Measurements from ENCODE around the gene GPR35.

The GPR35 gene

DNA sequence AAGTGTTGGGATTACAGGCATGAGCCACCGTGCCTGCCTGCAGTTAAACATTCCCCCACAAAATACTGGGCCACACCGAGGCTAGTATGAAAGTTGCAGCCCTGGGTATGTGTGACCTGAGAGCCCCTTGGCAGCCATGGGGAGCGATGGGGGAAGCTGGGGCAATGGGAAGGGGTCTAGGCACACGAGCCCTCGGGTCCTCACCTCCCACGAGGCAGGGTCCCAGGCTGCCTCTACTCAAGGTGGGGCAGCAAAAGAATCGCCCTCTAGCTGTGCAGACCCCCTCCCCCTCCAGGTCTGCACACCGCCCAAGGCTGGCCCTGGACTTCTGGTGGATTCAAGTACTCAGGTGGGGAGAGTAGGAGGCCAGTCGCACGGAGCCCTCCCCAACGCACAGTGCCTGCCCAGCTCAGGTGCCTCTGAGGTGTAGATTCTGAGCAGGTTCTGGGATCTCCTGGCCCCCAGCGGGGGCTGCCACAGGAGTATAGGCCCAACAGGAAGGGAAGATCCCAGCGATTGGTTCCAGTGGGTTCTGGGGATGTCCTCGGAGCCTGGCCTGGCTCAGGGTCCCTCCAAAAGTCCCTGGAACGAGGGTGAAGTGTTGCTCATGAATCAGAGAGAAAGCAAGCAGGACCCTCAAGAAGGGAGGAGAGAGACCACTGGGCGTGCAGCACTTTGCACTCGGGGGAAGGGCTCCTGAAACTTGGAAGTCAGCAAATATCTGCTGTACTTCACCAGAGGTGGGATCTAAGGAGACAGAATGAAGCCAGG lies 2.6 kb downstream of the GPR35 start:
- Histone ChIP-seq H3K4me3 (ENCODE audit: extremely low read depth, insufficient read depth, low read length, poor library complexity, severe bottlenecking) (no peak overlapping the region), H3K27ac (ENCODE audit: low read depth, low read length, severe bottlenecking) (no peak overlapping the region), H3K36me3 (ENCODE audit: control insufficient read depth, insufficient read depth, low read length) (no peaks in the 10 kb centered on the region), H3K9me3 (ENCODE audit: control insufficient read depth, low read length) (peaks cover 11% of the 10 kb centered on the region), H3K4me1 (ENCODE audit: control insufficient read depth, insufficient read depth, low read length, poor library complexity, severe bottlenecking) (peaks cover 2% of the 10 kb centered on the region)
- 89 to 93% methylated on average over 11 to 13 of the region's 17 CpGs for WGBS, 2 experiments (ENCODE audit: insufficient coverage in 2 of 2)

DNA sequence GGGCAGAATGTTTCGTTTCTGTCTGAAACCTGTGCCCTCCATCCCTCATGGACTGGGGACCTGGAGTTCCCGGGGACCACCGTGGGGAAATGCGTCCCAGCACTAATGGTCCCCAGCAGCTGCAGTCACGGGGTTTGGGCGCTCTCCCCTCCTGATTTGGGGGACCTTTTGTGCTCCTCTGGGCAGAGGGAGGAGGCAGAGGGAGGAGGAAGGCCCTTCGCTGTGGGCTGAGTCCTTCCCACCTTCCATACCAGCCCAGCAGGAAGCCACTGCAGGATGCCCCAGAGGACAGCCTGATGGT lies 3.2 kb downstream of the GPR35 start:
- WGBS, 2 experiments (ENCODE audit: insufficient coverage in 2 of 2) = 90 to 95% methylated on average over 2 to 6 of the region's 7 CpGs

DNA sequence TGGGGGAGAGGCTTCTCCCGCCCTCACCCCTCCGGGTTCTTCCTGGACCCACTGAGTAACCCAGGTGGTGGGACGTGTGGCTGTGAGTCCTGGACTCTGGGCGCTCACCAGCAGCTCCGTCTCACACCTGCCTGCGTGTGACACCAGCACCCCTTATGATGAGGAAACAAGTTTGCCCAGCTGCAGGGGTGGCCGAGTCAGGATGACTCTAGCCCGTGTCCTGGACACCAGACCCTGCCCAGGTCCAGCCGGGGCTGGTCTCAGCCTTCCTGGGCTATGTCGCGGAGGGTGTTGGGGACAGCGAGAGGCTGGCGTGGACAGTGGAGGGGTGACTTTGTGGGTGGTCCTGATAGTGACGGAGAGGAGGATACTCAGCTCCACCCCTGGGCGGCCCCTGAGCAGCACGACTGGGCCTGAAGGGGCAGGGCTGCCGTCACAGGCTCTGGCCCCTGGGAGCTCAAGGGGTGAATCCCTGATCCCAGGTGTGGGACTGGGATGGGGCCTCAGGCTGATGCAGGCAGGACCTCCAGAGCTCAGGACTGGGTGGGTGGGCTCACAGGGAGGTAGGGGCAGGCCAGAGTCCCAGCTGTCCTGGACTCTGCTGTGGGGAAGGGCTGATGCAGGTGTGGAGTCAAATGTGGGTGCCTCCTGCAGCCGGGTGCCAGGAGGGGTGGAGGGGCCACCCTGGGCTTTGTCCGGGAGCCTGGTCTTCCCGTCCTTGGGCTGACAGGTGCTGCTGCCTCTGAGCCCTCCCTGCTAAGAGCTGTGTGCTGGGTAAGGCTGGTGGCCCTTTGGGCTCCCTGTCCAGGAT lies 3.7 kb downstream of the GPR35 start:
- WGBS, 2 experiments (ENCODE audit: insufficient coverage in 2 of 2) = 71 to 77% methylated on average over 9 to 20 of the region's 20 CpGs
- H3K27ac ChIP-seq (ENCODE audit: low read depth, low read length, severe bottlenecking) = no peak overlapping the region
- H3K36me3 ChIP-seq (ENCODE audit: control insufficient read depth, insufficient read depth, low read length) = no peaks in the 10 kb centered on the region
- H3K9me3 ChIP-seq (ENCODE audit: control insufficient read depth, low read length) = peaks cover 21% of the 10 kb centered on the region
- peaks cover 2% of the 10 kb centered on the region for H3K4me1 ChIP-seq (ENCODE audit: control insufficient read depth, insufficient read depth, low read length, poor library complexity, severe bottlenecking)
- no peak overlapping the region for H3K4me3 ChIP-seq (ENCODE audit: extremely low read depth, insufficient read depth, low read length, poor library complexity, severe bottlenecking)

More for the DNA sequence above, 3.2 kb downstream of the GPR35 start:
- Histone ChIP-seq H3K4me3 (ENCODE audit: extremely low read depth, insufficient read depth, low read length, poor library complexity, severe bottlenecking) (no peak overlapping the region), H3K36me3 (ENCODE audit: control insufficient read depth, insufficient read depth, low read length) (no peaks in the 10 kb centered on the region), H3K27ac (ENCODE audit: low read depth, low read length, severe bottlenecking) (no peak overlapping the region), H3K4me1 (ENCODE audit: control insufficient read depth, insufficient read depth, low read length, poor library complexity, severe bottlenecking) (peaks cover 2% of the 10 kb centered on the region), H3K9me3 (ENCODE audit: control insufficient read depth, low read length) (peaks cover 16% of the 10 kb centered on the region)

DNA sequence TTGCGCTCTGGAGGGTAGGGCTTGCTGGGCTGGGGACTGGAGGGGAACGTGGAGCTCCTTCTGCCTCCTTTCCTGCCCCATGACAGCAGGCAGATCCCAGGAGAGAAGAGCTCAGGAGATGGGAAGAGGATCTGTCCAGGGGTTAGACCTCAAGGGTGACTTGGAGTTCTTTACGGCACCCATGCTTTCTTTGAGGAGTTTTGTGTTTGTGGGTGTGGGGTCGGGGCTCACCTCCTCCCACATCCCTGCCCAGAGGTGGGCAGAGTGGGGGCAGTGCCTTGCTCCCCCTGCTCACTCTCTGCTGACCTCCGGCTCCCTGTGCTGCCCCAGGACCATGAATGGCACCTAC lies 4.3 kb downstream of the GPR35 start:
- Histone ChIP-seq H3K27ac (ENCODE audit: low read depth, low read length, severe bottlenecking) (no peak overlapping the region), H3K9me3 (ENCODE audit: control insufficient read depth, low read length) (peaks cover 27% of the 10 kb centered on the region), H3K4me1 (ENCODE audit: control insufficient read depth, insufficient read depth, low read length, poor library complexity, severe bottlenecking) (peaks cover 2% of the 10 kb centered on the region), H3K4me3 (ENCODE audit: extremely low read depth, insufficient read depth, low read length, poor library complexity, severe bottlenecking) (no peak overlapping the region), H3K36me3 (ENCODE audit: control insufficient read depth, insufficient read depth, low read length) (no peaks in the 10 kb centered on the region)
- 83 to 87% methylated on average over 3 to 4 of the region's 5 CpGs for WGBS, 2 experiments (ENCODE audit: insufficient coverage in 2 of 2)

DNA sequence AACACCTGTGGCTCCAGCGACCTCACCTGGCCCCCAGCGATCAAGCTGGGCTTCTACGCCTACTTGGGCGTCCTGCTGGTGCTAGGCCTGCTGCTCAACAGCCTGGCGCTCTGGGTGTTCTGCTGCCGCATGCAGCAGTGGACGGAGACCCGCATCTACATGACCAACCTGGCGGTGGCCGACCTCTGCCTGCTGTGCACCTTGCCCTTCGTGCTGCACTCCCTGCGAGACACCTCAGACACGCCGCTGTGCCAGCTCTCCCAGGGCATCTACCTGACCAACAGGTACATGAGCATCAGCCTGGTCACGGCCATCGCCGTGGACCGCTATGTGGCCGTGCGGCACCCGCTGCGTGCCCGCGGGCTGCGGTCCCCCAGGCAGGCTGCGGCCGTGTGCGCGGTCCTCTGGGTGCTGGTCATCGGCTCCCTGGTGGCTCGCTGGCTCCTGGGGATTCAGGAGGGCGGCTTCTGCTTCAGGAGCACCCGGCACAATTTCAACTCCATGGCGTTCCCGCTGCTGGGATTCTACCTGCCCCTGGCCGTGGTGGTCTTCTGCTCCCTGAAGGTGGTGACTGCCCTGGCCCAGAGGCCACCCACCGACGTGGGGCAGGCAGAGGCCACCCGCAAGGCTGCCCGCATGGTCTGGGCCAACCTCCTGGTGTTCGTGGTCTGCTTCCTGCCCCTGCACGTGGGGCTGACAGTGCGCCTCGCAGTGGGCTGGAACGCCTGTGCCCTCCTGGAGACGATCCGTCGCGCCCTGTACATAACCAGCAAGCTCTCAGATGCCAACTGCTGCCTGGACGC lies 4.9 kb downstream of the GPR35 start:
- Histone ChIP-seq H3K9me3 (ENCODE audit: control insufficient read depth, low read length) (peaks cover 28% of the 10 kb centered on the region), H3K36me3 (ENCODE audit: control insufficient read depth, insufficient read depth, low read length) (no peaks in the 10 kb centered on the region), H3K4me1 (ENCODE audit: control insufficient read depth, insufficient read depth, low read length, poor library complexity, severe bottlenecking) (peaks cover 2% of the 10 kb centered on the region), H3K27ac (ENCODE audit: low read depth, low read length, severe bottlenecking) (no peak overlapping the region), H3K4me3 (ENCODE audit: extremely low read depth, insufficient read depth, low read length, poor library complexity, severe bottlenecking) (no peak overlapping the region)
- WGBS, 2 experiments (ENCODE audit: insufficient coverage in 2 of 2) = 90 to 94% methylated on average over 45 to 50 of the region's 50 CpGs

DNA sequence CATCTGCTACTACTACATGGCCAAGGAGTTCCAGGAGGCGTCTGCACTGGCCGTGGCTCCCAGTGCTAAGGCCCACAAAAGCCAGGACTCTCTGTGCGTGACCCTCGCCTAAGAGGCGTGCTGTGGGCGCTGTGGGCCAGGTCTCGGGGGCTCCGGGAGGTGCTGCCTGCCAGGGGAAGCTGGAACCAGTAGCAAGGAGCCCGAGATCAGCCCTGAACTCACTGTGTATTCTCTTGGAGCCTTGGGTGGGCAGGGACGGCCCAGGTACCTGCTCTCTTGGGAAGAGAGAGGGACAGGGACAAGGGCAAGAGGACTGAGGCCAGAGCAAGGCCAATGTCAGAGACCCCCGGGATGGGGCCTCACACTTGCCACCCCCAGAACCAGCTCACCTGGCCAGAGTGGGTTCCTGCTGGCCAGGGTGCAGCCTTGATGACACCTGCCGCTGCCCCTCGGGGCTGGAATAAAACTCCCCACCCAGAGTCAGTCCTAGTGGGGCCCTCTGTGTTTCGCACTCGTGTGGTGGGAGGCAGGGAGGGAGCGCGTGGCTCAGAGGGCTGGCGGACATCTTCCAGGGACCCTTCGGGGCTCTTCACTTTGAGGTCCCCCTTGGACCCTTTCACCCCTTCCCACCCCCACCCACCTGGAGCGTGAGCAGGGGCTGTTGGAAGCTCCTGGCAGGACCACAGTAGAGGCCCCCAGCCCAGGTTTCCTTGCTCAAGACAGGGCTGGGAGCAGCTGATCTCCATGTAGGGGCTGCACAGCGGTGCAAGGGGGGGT lies 5.7 kb downstream of the GPR35 start:
- Histone ChIP-seq H3K9me3 (ENCODE audit: control insufficient read depth, low read length) (peaks cover 36% of the 10 kb centered on the region), H3K4me3 (ENCODE audit: extremely low read depth, insufficient read depth, low read length, poor library complexity, severe bottlenecking) (no peak overlapping the region), H3K4me1 (ENCODE audit: control insufficient read depth, insufficient read depth, low read length, poor library complexity, severe bottlenecking) (peaks cover 2% of the 10 kb centered on the region), H3K27ac (ENCODE audit: low read depth, low read length, severe bottlenecking) (no peak overlapping the region), H3K36me3 (ENCODE audit: control insufficient read depth, insufficient read depth, low read length) (no peaks in the 10 kb centered on the region)
- WGBS, 2 experiments (ENCODE audit: insufficient coverage in 2 of 2) = 82 to 90% methylated on average over 14 to 18 of the region's 21 CpGs

DNA sequence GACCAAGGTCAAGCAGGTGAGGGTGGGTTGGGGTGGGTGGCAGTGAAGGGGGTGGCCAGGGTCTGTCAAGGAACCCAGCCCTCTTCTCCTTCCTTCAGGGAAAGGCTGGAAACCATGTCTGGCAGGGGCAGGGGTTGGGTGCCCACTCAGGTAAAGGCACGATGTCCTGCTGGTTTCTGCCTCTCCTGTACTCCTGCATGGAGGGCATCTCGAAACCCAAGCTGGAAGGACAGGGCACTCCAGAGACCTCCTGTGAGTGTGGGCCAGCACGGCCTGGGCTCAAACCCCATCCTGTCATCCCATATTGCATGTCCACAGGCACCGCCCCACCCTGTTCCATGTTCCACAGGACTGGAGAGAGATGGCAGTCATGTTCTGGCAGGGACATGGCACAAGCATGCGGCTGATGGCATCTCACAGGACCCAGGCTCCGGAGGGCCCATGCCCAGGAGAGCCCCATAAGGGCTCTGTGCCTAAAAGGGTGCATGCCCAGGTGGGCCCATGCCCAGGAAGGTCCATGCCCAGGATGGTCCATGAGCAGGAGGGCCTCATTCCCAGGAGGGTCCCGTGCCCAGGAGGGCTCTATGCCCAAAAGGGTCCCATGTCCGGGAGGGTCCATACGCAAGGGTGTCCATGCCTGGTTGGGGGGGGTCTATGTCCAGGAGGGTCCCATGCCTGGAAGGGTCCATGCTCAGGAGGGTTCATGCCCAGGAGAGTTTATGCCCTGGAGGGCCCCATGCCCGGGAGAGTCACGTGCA lies 6.4 kb downstream of the GPR35 start:
- Histone ChIP-seq H3K27ac (ENCODE audit: low read depth, low read length, severe bottlenecking) (no peak overlapping the region), H3K36me3 (ENCODE audit: control insufficient read depth, insufficient read depth, low read length) (no peaks in the 10 kb centered on the region), H3K9me3 (ENCODE audit: control insufficient read depth, low read length) (peaks cover 36% of the 10 kb centered on the region), H3K4me3 (ENCODE audit: extremely low read depth, insufficient read depth, low read length, poor library complexity, severe bottlenecking) (no peak overlapping the region), H3K4me1 (ENCODE audit: control insufficient read depth, insufficient read depth, low read length, poor library complexity, severe bottlenecking) (peaks cover 2% of the 10 kb centered on the region)
- WGBS, 2 experiments (ENCODE audit: insufficient coverage in 2 of 2) = 86 to 91% methylated on average over 11 of the region's 11 CpGs

DNA sequence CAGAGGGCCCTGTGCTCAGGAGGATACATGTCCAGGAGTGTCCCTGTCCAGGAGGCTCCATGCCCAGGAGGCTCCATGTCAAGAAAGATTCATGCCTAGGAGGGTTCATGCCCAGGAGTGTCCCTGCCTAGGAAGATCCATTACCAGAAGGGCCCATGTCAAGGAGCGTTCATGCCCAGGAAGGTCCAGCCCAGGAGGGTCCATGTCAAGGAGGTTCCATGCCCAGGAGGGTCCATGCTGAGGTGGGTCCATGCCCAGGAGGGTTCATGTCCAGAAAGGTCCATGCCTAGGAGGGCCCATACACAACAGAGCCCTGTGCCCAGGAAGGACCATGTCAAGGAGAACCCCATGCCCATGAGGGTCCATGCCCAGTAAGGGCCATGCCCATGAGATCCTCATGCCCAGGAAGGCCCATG lies 7.0 kb downstream of the GPR35 start:
- WGBS, 2 experiments (ENCODE audit: insufficient coverage in 2 of 2) = 93 to 100% methylated on average over 1 of the region's 1 CpG
- H3K36me3 ChIP-seq (ENCODE audit: control insufficient read depth, insufficient read depth, low read length) = no peaks in the 10 kb centered on the region
- no peak overlapping the region for H3K27ac ChIP-seq (ENCODE audit: low read depth, low read length, severe bottlenecking)

DNA sequence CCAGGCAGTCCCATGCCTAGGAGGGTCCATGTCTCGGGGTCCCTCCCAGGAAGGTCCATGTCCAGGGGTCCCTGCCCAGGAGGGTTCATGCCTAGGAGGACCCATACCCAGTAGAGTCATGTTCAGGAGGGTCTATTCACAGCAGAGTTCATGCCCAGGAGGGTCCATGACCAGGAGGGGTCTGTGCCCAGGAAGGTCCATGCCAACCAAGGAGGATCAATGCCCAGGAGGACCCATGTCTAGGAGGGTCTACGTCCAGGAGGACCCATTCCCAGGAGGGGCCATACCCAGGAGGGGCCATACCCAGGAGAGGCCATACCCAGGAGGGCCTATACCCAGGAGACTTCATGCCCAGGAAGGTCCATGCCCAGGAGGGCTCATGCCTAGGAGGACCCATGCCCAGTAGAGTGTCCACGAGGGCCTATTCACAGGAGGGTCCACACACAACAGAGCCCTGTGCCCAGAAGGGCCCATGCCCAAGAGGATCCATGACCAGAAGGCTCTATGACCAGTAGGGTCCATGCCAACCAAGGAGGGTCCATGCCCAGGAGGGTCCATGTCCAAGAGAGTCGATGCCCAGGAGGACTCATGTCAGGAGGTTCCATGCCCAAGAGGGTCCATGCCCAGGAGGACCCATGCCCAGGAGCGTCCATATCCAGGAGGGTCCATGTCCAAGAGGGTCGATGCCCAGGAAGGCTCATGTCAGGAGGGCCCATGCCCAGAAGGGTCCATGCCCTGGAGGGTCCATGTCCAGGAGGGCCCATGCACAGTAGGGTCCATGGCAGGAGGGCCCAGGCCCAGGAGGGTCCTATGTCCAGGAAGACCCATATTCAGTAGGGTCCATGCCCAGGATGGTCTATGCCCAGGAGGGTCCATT lies 10.1 kb downstream of the GPR35 start:
- H3K4me3 ChIP-seq (ENCODE audit: extremely low read depth, insufficient read depth, low read length, poor library complexity, severe bottlenecking) = no peak overlapping the region
- no peaks in the 10 kb centered on the region for H3K4me1 ChIP-seq (ENCODE audit: control insufficient read depth, insufficient read depth, low read length, poor library complexity, severe bottlenecking)
- H3K36me3 ChIP-seq (ENCODE audit: control insufficient read depth, insufficient read depth, low read length) = no peaks in the 10 kb centered on the region
- WGBS, 2 experiments (ENCODE audit: insufficient coverage in 2 of 2) = 77 to 86% methylated on average over 6 of the region's 6 CpGs
- peaks cover 36% of the 10 kb centered on the region for H3K9me3 ChIP-seq (ENCODE audit: control insufficient read depth, low read length)
- no peak overlapping the region for H3K27ac ChIP-seq (ENCODE audit: low read depth, low read length, severe bottlenecking)

More for the DNA sequence above, 7.0 kb downstream of the GPR35 start:
- Histone ChIP-seq H3K4me1 (ENCODE audit: control insufficient read depth, insufficient read depth, low read length, poor library complexity, severe bottlenecking) (no peaks in the 10 kb centered on the region), H3K9me3 (ENCODE audit: control insufficient read depth, low read length) (peaks cover 36% of the 10 kb centered on the region), H3K4me3 (ENCODE audit: extremely low read depth, insufficient read depth, low read length, poor library complexity, severe bottlenecking) (no peak overlapping the region)
